ENCODE measurements around the gene TMED8.
"Not testable (repeated sequence)": the region's sequence is repeated elsewhere in the genome, so short reads cannot be mapped to it uniquely, and the experiment has no call there.

Gene TMED8, protein sequence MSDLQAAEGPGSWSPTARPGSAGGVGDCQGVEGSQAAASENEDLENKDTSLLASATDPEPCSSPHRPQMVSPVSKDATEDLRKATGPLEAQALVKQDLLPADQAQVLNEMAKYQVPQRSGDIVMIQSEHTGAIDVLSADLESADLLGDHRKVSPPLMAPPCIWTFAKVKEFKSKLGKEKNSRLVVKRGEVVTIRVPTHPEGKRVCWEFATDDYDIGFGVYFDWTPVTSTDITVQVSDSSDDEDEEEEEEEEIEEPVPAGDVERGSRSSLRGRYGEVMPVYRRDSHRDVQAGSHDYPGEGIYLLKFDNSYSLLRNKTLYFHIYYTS

DNA sequence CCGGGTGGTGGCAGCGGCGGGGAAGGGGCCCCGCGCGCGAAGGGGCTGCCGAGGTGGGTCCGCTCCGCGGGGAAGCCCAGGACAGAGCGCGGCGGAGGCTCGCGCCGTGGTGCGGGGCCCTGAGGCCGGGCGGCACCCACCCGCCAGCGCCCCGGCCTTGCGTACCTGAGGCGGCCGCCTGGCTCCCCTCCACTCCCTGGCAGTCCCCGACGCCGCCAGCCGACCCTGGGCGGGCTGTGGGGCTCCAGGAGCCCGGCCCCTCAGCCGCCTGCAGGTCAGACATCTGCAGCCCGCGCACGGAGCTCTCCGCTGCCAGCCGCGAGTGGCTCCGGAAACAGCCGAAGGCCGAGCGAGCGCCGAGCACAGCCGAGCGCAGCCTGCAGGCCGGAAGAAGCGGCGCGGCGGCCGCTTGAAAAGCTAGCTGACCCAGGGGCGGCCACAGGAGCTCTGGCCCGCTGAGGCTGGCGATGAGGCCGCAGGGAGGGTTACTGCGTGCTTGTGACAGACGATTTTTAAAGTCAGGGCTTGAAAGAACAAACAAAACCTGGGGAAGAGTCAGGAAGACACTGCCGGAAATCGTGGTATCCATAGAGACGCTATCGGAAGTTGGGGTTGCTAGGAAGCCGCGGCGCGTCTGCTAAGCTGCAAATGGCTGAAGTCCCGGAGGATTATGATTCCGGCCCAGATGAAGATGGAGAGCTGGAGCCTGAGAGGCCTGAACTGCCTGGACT, at the start of gene TMED8, which contains the start of gene SAMD15:
Gene TMED8 (minus strand): TSS at position 324 of the 731 bp plus-strand sequence. CDS start 41 bp downstream, at position 283.
Gene SAMD15 (plus strand): TSS at position 609 of the 731 bp plus-strand sequence. CDS start 40 bp downstream, at position 649.
- peak; percentile 75 to 82 for DNase-seq

GRCh38 chr14:77426396-77426795, 49.5 kb upstream of the TMED8 start:
- DNase-seq, result no peak

- DNase-seq, result no peak
Measured at GRCh38 chr14:77424862-77425261, 48.0 kb upstream of the TMED8 start.

DNA sequence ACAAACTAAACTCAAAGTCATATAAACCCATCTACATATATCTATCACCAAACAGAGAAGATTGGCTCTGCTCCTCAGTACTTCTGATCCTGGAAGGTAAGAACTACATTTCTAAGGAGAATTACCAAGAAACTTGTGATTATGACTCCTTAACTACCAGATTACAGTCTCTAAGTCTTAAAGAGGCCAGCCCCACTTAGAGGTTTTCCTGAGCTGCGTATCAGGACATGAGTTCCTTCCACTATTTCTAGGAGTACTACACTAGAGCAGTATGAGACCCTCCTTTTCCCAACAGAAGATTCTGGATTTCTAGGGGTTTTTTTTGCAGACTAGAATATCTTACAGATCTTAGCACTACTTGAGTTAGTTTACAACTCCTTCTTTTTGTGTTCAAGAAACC, 46.5 kb upstream of the TMED8 start, which contains the start of gene NOXRED1:
Gene NOXRED1 (minus strand): TSS at position 101 of the 400 bp plus-strand sequence. CDS start 634 bp downstream, outside the sequence.
- no peak for DNase-seq

DNA sequence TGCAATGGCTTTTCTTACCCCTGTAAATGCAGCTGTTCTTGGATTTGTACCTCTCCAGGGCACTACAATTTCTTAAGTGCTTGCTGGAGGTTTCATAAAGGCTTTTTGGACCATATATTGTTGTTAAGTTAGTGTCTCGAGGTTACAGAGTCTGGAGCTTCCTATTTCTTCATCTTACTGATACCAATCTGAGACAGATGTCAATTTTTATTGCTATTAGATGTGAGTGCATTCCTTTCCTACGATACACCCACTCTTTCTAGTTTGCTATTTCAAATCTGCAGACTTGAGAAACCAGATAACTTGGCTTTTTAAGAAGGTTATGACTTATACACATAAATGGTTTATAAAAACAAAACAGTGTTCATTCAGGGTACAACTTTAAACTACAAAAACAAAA, 44.3 kb upstream of the TMED8 start:
- DNase-seq, result no peak

DNA sequence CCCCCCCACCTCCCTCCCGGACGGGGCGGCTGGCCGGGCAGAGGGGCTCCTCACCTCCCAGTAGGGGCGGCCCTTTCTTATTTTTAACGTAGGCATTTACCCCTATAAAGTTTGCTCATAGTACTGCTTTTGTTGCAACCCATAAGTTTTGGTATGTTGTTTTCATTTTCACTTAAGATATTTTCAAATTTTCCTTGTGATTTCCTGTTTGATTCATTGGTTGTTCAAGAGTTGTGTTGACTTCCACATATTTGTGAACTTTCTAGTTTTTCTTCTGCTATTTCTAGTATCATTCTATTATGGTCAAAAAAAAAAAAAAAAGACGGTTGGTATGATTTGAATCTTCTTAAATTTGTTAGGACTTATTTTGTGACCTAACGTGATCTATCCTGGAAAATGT, 39.9 kb upstream of the TMED8 start:
- DNase-seq, result no peak

DNA sequence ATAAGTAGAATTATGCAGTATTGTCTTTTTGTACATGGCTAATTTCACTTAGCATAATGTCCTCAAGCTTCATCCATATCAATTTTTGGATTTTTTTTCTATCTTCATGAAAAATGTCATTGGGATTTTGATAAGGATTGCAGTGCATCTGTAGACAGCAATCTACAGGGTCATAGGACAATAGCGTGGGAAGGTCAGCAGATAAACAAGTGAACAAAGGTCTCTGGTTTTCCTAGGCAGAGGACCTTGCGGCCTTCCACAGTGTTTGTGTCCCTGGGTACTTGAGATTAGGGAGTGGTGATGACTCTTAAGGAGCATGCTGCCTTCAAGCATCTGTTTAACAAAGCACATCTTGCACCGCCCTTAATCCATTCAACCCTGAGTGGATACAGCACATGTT, 39.2 kb upstream of the TMED8 start:
- not testable (repeated sequence) for DNase-seq

DNA sequence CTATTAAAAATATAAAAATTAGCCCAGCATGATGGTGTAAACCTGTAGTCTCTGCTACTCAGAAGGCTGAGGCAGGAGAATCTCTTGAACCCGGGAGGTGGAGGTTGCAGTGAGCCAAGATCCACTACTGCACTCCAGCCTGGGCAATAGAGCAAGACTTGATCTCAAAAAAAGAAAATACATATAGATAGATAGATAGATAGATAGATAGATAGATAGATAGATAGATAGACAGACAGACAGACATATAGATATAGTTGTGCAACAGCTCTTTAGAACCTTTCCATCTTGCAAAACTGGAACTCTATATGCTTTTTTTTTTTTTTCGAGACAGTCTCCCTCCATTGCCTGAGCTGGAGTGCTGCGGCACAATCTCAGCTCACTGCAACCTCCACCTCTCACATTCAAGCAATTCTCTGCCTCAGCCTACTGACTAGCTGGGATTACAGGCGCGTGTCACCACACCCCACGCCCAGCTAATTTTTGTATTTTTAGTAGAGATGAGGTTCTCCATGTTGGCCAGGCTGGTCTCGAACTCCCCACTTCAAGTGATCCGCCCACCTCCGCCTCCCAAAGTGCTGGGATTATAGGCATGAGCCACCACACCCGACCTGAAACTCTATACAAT, 38.6 kb upstream of the TMED8 start:
- not testable (repeated sequence) for DNase-seq

DNA sequence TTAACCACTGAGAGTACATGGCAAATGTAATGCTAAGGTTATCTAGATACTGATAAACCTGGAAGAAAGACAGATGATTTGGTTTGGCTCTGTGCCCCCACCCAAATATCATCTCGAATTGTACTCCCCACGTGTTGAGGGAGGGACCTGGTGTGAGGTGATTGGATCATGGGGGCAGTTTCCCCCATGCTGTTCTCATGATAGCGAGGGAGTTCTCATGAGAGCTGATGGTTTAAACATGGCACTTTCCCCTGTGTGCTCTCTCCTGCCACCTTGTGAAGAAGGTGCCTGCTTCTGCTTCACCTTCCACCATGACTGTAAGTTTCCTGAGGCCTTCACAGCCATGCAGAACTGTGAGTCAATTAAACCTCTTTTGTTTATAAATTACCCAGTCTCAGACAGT, 32.2 kb upstream of the TMED8 start:
- no peak for DNase-seq

- DNase-seq, result no peak
Measured at GRCh38 chr14:77407158-77407557, 30.3 kb upstream of the TMED8 start.

DNA sequence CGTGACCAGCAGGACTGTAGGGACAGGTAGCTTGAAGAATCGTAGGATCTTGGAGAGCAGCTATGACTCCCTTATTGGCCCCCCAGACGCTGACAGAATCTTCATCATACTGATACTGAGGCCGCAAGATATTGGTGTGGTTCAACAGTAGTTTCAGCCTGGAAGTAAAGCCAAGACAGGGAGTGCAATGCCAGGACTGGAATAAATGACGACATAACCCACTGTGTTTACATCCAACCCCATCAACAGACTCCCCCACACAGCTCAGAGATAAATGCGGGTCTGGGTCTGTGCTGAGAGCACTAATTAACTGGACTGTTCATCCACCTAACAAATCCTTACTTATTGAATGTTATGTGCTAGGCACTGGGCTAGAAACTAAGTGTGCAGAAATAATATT, 29.8 kb upstream of the TMED8 start:
- DNase-seq, result no peak

DNA sequence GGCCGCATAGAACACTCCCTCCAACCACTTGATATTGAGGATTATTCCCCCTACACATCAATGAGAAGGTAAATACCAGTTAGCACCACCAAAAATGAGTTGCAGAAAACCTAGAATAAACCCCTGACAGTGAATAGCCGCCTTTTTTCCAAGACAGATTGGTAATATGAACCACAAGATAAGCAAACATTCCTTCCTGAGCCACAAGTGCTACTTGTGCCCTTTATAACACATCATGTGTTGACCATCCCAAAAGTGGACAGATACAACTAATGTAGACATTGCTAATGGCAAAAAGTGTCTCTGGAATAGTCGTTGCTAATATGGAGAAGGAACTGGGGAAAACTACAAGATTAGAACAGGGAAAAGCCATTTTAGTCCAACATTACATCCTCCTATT, 29.2 kb upstream of the TMED8 start:
- no peak for DNase-seq

DNA sequence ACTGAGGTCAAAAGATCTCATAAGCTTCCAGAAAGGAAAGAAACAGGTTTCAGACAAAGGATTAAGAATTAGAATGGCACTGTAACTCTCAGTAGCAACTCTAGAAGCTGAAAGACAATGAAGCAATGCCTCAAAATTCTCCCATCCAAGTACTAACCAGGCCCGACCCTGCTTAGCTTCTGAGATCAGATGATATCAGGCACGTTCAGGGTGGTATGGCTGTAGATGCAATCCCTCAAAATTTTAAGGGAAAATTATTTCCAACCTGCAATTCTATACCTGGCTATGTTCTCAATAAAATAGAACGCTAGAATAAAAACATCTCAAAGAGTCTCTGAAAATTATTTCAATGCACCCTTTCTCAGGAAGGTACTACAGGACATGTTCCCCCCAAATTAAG, 26.9 kb upstream of the TMED8 start:
- no peak for DNase-seq

GRCh38 chr14:77400216-77400615, 23.3 kb upstream of the TMED8 start:
- no peak for DNase-seq

DNA sequence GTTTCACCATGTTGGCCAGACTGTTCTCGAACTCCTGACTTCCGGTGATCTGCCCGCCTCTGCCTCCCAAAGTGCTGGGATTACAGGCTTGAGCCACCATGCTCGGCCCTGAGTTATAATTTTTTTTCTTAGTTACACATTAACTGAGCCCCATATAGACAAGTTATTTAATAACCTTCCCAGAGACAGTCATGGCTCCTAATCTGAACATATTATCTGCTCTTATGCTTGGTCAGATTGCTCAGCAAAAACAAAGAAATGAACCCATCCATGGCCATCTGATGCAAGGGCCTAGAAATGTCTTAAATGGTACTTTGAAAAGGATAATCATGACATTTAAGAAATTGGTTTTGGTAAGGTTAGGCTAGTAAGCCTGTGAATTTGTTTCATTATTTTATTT, 13.3 kb upstream of the TMED8 start:
- no peak for DNase-seq

DNA sequence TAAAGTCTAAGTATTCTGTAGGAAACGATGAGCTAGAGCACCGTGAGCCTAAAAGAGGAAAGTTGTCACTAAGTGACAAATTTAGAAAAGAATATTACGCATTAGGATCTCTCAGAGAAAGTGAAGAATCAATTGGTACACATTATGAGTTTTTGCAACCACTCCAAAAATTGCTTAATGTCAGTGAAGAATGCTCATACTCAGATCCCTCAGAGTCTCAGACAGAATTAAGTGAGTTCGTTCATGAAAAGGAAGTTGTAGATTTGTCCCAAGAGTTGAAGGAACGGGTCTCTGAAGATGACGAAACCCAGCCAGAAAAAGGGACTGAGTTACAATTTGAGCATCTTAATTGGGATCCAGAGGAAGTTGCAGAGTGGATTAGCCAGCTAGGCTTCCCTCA, 1.8 kb upstream of the TMED8 start:
- no peak for DNase-seq

- DNase-seq, result no peak
Measured at GRCh38 chr14:77377502-77377844, 579 bp upstream of the TMED8 start.

DNA sequence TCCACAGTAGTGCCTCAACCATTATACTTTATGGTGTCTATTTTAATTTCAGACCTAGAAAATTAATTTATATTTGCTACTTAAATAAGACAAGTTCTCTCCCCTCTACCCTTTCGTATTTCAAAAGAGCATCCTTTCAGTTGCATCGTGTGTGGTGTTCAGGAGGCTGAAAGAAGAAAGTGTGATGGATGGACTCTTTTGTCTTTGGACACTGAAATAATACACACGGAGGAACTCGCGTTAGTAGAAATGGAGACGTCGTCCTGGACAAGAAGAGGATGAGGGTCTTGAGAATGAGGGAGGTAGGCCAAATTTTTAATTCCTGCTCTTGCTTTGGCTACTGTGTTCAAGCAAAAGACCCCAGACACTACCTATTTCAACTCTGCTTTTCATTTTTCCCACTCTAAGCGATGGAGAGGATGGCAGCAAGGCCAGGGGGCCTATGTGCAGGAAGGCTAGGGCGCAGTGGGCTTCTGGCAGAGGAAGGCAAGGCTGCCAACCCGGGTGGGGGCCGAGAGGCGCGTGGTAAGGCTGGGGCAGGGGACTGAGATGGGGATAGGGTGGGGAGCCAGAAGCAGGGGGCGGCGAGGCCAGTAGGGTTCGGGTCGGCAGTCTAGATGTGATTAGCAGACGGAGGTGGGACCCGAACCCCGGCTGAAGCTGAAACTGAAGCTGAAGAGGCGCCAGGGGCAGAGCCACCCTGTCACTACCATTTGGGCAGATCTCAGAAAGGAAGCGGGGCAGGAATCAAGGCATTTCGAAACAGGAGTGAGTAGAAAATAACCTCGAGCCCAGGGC, 722 bp downstream of the TMED8 start:
- peak; percentile 2 to 35 for DNase-seq

DNA sequence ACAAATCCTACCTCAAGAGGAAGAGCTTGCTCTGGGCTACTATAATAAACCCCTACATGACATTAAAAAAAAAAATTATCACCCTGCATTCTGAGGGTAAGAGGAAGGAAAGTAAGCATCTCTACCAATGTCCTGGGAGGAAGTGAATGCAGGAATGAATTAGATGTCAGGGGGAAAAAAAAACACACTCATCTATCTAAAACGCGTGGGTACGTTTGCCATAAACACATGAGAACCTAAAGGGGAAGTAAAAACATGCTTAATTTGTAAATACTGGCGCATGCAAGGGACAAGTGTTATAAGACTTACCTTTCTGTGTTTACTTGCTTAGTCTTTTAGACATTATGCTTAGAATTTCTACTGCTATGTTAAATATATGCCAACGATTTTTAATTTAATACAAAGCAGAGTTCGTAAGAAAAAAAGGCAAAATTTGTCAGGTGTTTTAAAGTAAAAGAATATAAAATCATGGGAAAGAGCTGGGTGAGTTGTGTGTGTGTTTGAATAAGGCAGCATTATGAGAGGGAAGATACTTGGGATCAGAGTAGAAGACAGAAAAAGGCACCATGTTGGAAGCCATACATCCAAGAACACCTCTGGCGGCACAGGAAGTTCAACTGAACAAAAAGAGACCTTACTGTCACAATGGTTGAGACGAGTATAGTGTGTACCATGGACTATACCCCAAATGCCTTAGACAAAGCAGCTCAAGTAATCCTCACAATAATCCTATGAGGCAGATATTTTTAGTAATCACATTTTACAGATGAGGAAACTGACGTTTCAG, 1.5 kb downstream of the TMED8 start:
- no peak for DNase-seq

GRCh38 chr14:77372304-77372841, 4.5 kb downstream of the TMED8 start:
- DNase-seq, result no peak

- no peak for DNase-seq
Measured at GRCh38 chr14:77369285-77369684, 7.6 kb downstream of the TMED8 start.

- no peak for DNase-seq
Measured at GRCh38 chr14:77364146-77364545, 12.7 kb downstream of the TMED8 start.
